Measurements from ENCODE around the gene REPS2.

Gene REPS2

GRCh38 chrX:17187136-17187756 lies 240.8 kb downstream of the REPS2 start:
- no peak for TF ChIP-seq GATA2 (IDR thresholded peaks at IDR 0.05; ENCODE audit: low read depth, low read length)
- TF ChIP-seq GATA3 (IDR thresholded peaks at IDR 0.05; ENCODE audit: low read depth, low read length): no peak

GRCh38 chrX:17192106-17192505 lies 245.6 kb downstream of the REPS2 start:
- no peak for TF ChIP-seq GATA2 (IDR thresholded peaks at IDR 0.05; ENCODE audit: low read depth, low read length)
- TF ChIP-seq GATA3 (IDR thresholded peaks at IDR 0.05; ENCODE audit: low read depth, low read length): no peak

Data from SH-SY5Y (cell line).